HuH-7 (cell line): ENCODE results near the gene NUP93.
"Not testable (repeated sequence)": the region's sequence is repeated elsewhere in the genome, so short reads cannot be mapped to it uniquely, and the experiment has no call there.

Experiments used
- DNase-seq: peaks from one replicate; pipeline ENCODE4 v3.0.0; 2011; ENCODE audit warnings: low spot score

The NUP93 gene

GRCh38 chr16:56779906-56780305 lies 50.0 kb downstream of the NUP93 start:
- DNase-seq: no peak

GRCh38 chr16:56780646-56781045 lies 50.7 kb downstream of the NUP93 start:
- DNase-seq: no peak

GRCh38 chr16:56781528-56781961 lies 51.6 kb downstream of the NUP93 start:
- no peak for DNase-seq

GRCh38 chr16:56783344-56783743 lies 53.4 kb downstream of the NUP93 start:
- DNase-seq: no peak

- DNase-seq: no peak
Measured at GRCh38 chr16:56785317-56785716, 55.4 kb downstream of the NUP93 start.

GRCh38 chr16:56787167-56787566 lies 57.2 kb downstream of the NUP93 start:
- no peak for DNase-seq

- DNase-seq: no peak
Measured at GRCh38 chr16:56788435-56788834, 58.5 kb downstream of the NUP93 start.

- DNase-seq: peak; percentile 10
Measured at GRCh38 chr16:56789360-56789759, 59.4 kb downstream of the NUP93 start.

GRCh38 chr16:56792967-56793366 lies 63.0 kb downstream of the NUP93 start:
- no peak for DNase-seq

- no peak for DNase-seq
Measured at GRCh38 chr16:56793492-56793891, 63.6 kb downstream of the NUP93 start.

- no peak for DNase-seq
Measured at GRCh38 chr16:56795011-56795410, 65.1 kb downstream of the NUP93 start.

- not testable (repeated sequence) for DNase-seq
Measured at GRCh38 chr16:56797038-56797437, 67.1 kb downstream of the NUP93 start.

- DNase-seq: no peak
Measured at GRCh38 chr16:56797861-56798260, 67.9 kb downstream of the NUP93 start.

- no peak for DNase-seq
Measured at GRCh38 chr16:56798955-56799354, 69.0 kb downstream of the NUP93 start.

GRCh38 chr16:56800355-56800754 lies 70.4 kb downstream of the NUP93 start:
- no peak for DNase-seq

GRCh38 chr16:56801762-56802161 lies 71.8 kb downstream of the NUP93 start:
- DNase-seq: no peak

GRCh38 chr16:56807011-56807675 lies 77.2 kb downstream of the NUP93 start:
- no peak for DNase-seq

- not testable (repeated sequence) for DNase-seq
Measured at GRCh38 chr16:56807676-56808067, 77.7 kb downstream of the NUP93 start.

GRCh38 chr16:56810954-56811353 lies 81.0 kb downstream of the NUP93 start:
- no peak for DNase-seq

GRCh38 chr16:56811602-56812001 lies 81.7 kb downstream of the NUP93 start:
- DNase-seq: not testable (repeated sequence)

- no peak for DNase-seq
Measured at GRCh38 chr16:56812884-56813283, 83.0 kb downstream of the NUP93 start.

GRCh38 chr16:56814537-56815432 lies 84.9 kb downstream of the NUP93 start:
- no peak for DNase-seq

GRCh38 chr16:56815721-56816120 lies 85.8 kb downstream of the NUP93 start:
- DNase-seq: no peak
